ENCODE data around the gene ADCY4.
A peak's percentile ranks its signal among the peaks of the same experiment; 100 is the strongest.
"Not testable (repeated sequence)": the region's sequence is repeated elsewhere in the genome, so short reads cannot be mapped to it uniquely, and the experiment has no call there.

The ADCY4 gene

GRCh38 chr14:24334431-24335291 lies at the start of gene ADCY4:
TSS of gene ADCY4 (minus strand) at chr14:24335071. CDS start at chr14:24334652, 419 bp downstream.
- DNase-seq = no peak

DNA sequence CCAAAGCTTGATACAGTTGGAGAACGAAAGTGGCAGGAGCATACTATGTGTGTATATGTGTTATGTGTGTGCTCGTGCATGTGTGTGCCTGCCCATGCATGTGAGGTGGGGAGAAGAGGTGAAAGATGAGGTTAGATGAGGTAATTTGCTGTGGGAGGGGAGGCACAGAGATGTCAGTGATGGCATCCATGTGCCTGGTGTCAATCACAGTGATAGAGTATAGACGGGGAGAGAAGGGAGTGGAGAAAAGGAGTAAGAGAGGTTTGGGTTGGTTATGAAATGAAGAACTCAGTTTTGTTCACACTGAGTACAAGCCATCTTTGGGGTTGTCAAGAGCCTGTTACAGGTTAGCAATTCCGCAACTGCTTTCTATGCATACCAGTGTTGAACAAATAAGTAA lies 49.3 kb upstream of the ADCY4 start:
- no peak for DNase-seq

GRCh38 chr14:24382064-24382371 lies 47.1 kb upstream of the ADCY4 start:
- DNase-seq = no peak

DNA sequence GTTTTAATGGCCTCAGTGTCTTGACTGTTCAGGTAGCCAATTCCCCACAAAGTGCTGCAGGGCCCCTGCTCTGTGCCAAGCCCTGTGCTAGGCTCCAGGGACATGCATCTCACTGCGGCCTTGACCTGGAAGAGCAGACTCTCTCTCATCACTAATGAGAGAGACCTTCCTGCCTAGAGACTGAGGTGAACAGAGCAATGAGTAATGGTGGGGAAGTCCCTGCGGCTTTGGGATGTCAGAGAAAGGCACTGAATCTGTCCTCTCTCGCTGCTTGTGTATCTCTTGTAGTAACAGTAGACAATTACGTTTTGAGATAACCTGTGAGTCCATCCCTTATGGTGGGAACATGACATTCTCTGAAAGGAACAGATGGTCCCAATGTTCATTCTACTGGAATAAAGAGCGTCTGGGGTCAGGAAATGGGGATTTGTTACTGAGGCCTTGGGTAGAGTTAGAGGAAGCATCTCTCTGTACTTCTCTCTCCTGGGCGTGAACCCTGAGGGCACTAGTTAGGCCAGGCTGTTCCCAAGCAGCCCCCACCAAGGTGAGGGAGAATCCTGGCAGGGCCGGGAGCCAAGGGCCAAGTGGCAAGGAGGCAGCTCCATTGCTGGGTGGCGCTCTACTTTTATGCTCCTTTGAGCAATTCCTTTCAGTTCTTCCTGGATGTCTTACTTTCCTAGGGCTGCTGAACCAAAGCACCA lies 46.6 kb upstream of the ADCY4 start:
- no peak for DNase-seq

DNA sequence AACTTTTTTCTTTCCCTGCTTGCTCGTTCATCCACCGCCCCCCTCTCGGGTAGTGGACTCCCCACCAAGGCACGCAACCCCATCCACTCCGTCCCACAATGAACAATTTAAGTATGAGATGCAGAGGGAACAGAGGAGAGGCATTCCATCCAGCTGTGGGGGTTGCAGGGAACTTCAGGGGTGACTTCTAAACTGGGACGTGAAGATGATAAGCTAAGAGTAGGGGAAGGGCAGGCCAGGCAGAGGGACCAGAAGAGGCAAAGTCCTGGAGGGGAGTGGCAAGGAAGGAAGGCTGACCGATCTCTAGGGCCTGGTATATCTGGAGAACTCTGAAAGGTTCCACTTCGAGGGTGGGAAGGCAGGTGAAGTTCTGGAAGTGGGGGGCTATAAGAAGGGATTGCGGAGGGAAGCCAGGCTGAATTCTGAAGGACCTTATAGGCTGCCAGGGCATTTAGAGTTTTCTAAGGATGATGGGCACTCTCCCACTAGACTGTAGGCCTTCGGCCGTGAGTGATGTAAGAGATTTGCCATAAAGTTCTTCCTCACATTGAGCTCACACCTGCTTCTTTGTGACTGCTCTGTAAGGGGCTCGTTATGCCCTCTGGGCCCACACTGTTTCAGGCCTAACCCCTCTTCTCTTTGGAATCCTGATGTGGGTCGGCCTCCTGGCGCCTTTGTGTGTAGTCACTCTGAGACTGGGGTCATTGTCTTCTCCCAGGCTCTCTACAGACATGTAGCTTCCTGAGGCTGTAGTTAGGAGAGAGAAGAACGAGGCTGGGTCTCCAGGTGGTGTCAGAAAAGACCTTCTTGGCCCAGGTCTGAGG lies 45.2 kb upstream of the ADCY4 start:
- no peak for DNase-seq

GRCh38 chr14:24378981-24379906 lies 44.4 kb upstream of the ADCY4 start:
- DNase-seq = no peak

- no peak for DNase-seq
Observed at GRCh38 chr14:24378327-24378726, 43.5 kb upstream of the ADCY4 start.

GRCh38 chr14:24377657-24378056 lies 42.8 kb upstream of the ADCY4 start:
- peak; percentile 92 for DNase-seq

DNA sequence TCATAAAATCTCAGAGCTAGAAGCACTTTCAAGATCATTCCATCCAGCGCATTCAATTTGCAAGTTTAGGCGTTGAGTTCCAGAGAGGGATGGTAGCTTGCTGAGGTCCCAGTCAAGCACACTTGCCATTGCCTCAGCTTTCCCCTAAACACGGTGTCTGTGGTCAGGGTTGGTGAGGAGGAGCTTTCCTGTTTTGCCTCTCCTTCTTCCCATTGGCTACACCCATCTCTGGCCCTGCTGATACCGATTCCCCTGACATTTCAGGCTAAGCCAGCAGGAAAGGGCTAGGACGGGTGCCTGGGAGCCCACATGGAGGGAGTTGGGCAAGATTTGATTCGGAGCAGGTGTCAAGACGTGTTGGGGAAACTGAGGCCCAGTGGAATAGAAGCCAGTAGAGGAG lies 42.3 kb upstream of the ADCY4 start:
- DNase-seq = peak; percentile 66

- no peak for DNase-seq
Observed at GRCh38 chr14:24376448-24377070, 41.7 kb upstream of the ADCY4 start.

DNA sequence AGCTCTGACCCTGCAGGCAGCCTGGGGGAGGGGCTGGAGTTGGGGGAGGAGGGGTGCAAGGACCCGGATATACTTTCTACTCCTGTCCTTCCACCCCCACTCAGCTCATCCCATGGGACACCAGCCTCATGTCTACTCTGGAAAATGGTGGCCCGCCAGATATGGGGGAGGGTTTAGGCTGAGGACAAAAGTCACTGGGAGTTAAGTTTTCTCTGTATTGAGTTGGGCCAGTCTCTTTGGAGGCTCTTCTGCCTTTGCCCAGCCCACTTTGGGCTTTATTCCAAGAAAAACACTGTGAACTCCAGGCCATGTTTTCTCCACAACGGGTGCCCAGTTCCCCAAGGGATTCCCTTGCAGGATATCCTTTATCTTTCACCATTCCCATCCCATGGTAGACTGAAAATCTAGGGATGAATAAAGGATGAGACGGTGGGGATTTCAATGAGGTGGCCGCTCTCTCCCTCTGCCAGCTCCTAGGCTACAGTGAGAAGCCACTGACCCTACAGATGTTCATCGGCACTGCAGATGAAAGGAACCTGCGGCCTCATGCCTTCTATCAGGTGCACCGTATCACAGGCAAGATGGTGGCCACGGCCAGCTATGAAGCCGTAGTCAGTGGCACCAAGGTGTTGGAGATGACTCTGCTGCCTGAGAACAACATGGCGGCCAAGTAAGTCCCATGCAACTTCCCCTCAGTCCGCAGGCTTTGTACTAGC lies 38.0 kb upstream of the ADCY4 start:
- DNase-seq = peak; percentile 38

- DNase-seq = not testable (repeated sequence)
Observed at GRCh38 chr14:24371605-24372004, 36.7 kb upstream of the ADCY4 start.

DNA sequence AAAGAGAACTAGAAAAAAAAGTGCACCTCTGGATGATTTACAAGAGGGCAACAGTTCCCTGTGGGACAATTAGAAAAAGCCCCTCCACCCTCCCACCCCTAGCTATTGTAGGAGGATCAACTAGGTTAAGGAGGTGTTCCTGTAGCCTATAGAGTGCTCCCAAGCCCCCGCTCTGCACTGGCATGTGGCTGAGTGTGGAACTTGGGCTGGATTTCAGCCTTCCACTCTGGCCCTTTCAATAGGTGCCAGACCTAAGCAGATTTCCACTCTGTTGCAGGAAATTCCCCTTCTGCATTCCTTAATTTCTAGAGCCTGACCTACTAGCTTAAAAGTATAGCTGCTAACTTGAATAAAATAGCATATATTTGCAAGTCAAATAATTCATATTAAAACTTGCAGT lies 35.9 kb upstream of the ADCY4 start:
- DNase-seq = no peak

GRCh38 chr14:24369907-24370687 lies 35.2 kb upstream of the ADCY4 start:
- no peak for DNase-seq

- no peak for DNase-seq
Observed at GRCh38 chr14:24369463-24369862, 34.6 kb upstream of the ADCY4 start.

GRCh38 chr14:24368562-24369252 lies 33.8 kb upstream of the ADCY4 start:
- peak; percentile 47 for DNase-seq

- DNase-seq = no peak
Observed at GRCh38 chr14:24368212-24368561, 33.3 kb upstream of the ADCY4 start.

DNA sequence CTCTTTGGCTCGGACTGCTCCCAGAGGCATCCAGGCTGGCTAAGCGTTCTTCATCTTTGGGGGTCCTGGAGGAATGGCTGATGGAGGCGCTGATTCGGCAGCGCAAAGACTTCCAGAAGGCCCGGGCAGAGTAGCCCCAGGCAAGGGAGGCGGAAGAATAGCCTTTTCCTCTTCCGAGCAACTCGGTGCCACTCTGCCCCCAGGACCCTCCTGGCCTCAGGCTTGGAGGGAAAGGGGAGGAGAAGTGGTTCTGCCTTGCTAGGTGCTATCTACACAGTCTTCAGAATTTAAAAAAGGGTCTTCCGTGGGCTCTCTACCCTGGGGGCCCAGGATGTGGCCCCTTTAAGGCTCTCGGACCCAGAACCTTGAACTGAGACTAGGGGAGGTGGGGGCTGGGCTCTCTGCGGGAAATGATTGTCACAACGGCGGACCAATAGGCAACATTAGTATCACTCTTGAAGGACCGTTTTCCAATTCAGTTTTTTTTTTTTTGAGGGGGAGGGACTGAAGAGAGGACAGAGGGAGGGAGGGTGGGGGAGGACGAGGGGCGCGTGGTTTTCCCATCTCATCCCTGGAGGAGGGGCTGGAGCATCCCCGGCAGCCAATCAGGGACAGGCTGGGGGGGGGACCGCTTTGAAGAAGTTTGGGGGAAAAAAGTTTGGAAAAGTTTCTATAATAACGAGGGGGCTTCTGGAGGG lies 32.8 kb upstream of the ADCY4 start, which contains the start of gene NFATC4:
Gene NFATC4 (plus strand): TSS at position 671 of the 698 bp plus-strand sequence. CDS start 157 bp downstream, outside the sequence.
- peak; percentile 90 for DNase-seq

All from NCI-H510A treated with DMSO at 0.1 percent for 48 hours (cell line).